HEK293T (cell line): ENCODE results near the gene RAD51B.

Source experiments
- CTCF ChIA-PET: fragments of 350-600 bp; formaldehyde crosslinking; extraction: SDS; loops from one replicate; lab custom pipeline; 2021; ENCODE audit warnings: antibody characterized with exemption, inconsistent platforms; lab: Yijun Ruan, JAX
- POLR2A ChIA-PET: fragments of 350-600 bp; formaldehyde crosslinking; extraction: SDS; loops from one replicate; lab custom pipeline; 2020; ENCODE audit warnings: antibody characterized with exemption, inconsistent platforms; lab: Yijun Ruan, JAX
- DNase-seq: peaks from one replicate; pipeline ENCODE4 v3.0.0; 2012; ENCODE audit warnings: mixed read lengths; ENCODE audit errors: extremely low spot score
- ARNT ChIP-seq: fragments of 450-650 bp; IDR thresholded peaks from 2 replicates; pipeline ENCODE4 v1.6.1; 2017; ENCODE audit warnings: mild to moderate bottlenecking
- BHLHE40 ChIP-seq: fragments of 450-650 bp; IDR thresholded peaks from 2 replicates; pipeline ENCODE4 v1.6.1; 2016; ENCODE audit warnings: mild to moderate bottlenecking, moderate library complexity, borderline replicate concordance
- CTBP1 ChIP-seq: fragments of 450-650 bp; IDR thresholded peaks from 2 replicates; pipeline ENCODE4 v1.6.1; 2016; ENCODE audit warnings: borderline replicate concordance
- ELF4 ChIP-seq: fragments of 450-650 bp; IDR thresholded peaks from 2 replicates; pipeline ENCODE4 v1.6.1; 2017; ENCODE audit warnings: antibody characterized with exemption
- FOXA1 ChIP-seq: fragments of 450-650 bp; IDR thresholded peaks from 2 replicates; pipeline ENCODE4 v1.6.1; 2016; ENCODE audit warnings: mild to moderate bottlenecking
- FOXK2 ChIP-seq: fragments of 450-650 bp; IDR thresholded peaks from 2 replicates; pipeline ENCODE4 v1.6.1; 2016; ENCODE audit warnings: mild to moderate bottlenecking
- FOXM1 ChIP-seq: fragments of 450-650 bp; IDR thresholded peaks from 2 replicates; pipeline ENCODE4 v1.6.1; 2017; ENCODE audit warnings: mild to moderate bottlenecking, borderline replicate concordance
- HDGF ChIP-seq: fragments of 450-650 bp; IDR thresholded peaks from 2 replicates; pipeline ENCODE4 v1.6.1; 2017; ENCODE audit warnings: antibody characterized with exemption, borderline replicate concordance
- L3MBTL2 ChIP-seq: fragments of 450-650 bp; conservative IDR thresholded peaks from 2 replicates; pipeline ENCODE4 v1.6.1; 2016; ENCODE audit warnings: mild to moderate bottlenecking
- LEF1 ChIP-seq: fragments of 450-650 bp; IDR thresholded peaks from 2 replicates; pipeline ENCODE4 v1.6.1; 2017; ENCODE audit warnings: mild to moderate bottlenecking, borderline replicate concordance
- NFRKB ChIP-seq: fragments of 450-650 bp; IDR thresholded peaks from 2 replicates; pipeline ENCODE4 v1.6.1; 2016; ENCODE audit warnings: mild to moderate bottlenecking, moderate library complexity
- SP1 ChIP-seq: fragments of 450-650 bp; IDR thresholded peaks from 2 replicates; pipeline ENCODE4 v1.6.1; 2017
- SUZ12 ChIP-seq: fragments of 450-650 bp; IDR thresholded peaks from 2 replicates; pipeline ENCODE4 v1.6.1; 2016; ENCODE audit warnings: mild to moderate bottlenecking
- TARDBP ChIP-seq: fragments of 450-650 bp; IDR thresholded peaks from 2 replicates; pipeline ENCODE4 v1.6.1; 2016
- ZNF384 ChIP-seq: fragments of 450-650 bp; IDR thresholded peaks from 2 replicates; pipeline ENCODE4 v1.6.1; 2016
- TF ChIP-seq, protein P1 (sequence below): fragments of 450-650 bp; IDR thresholded peaks from 2 replicates; pipeline ENCODE4 v1.6.1; 2016

RAD51B gene

DNA sequence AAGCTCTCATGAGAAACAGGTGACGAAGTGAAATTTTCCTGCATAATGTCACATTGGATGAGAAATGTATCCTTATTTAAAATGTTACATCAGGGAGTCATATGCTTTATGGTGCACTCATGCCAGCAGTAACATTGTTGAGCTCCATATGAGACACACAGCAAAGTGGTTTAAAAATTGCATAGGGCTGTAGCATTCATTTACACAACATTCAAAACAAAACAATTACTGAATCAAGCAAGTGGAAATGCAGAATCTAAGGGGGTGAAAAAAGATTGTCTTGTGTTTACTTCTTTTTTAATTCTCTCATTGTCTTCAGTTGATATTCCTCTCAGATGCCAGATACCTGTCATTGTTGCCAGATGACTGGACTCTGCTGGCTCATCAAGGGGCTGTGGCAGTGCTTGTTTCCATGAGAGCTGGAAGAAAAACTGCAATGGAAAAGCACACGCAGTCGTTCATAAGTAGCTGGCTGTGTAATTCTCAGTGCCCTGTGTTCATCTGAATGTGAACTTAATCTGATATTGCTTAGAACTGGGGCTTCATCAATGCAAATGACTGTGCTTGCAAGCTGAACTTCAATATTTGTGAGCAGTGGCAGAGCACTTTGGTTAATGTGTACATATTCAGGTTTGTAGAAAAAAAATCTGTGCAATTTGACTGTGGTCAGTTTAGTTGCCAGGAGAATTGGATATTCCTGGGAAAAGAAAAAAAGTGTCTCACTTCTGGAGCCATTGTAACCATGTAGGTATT is 305.6 kb downstream of the RAD51B start:
- CTCF ChIA-PET: interaction anchor here (0.6 to 1.2 kb wide), 3 partner anchors 8 to 36 kb away, joined by 3 to 5 read pairs (median 3); no protein-coding TSS in a partner anchor
- no peak for DNase-seq
- TF ChIP-seq FOXK2: no peak
- TF ChIP-seq ARNT: no peak
- no peak for TF ChIP-seq NFRKB
- no peak for TF ChIP-seq SUZ12
- TF ChIP-seq HDGF: no peak
- TF ChIP-seq, protein P1, sequence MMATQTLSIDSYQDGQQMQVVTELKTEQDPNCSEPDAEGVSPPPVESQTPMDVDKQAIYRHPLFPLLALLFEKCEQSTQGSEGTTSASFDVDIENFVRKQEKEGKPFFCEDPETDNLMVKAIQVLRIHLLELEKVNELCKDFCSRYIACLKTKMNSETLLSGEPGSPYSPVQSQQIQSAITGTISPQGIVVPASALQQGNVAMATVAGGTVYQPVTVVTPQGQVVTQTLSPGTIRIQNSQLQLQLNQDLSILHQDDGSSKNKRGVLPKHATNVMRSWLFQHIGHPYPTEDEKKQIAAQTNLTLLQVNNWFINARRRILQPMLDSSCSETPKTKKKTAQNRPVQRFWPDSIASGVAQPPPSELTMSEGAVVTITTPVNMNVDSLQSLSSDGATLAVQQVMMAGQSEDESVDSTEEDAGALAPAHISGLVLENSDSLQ: no peak
- no peak for TF ChIP-seq CTBP1
- TF ChIP-seq ZNF384: no peak
- no peak for TF ChIP-seq BHLHE40
- TF ChIP-seq TARDBP: no peak
- TF ChIP-seq L3MBTL2: no peak
- POLR2A ChIA-PET: interaction anchor here (0.7 kb wide), 1 partner anchor 8 kb away, joined by 3 read pairs; no protein-coding TSS in a partner anchor

DNA sequence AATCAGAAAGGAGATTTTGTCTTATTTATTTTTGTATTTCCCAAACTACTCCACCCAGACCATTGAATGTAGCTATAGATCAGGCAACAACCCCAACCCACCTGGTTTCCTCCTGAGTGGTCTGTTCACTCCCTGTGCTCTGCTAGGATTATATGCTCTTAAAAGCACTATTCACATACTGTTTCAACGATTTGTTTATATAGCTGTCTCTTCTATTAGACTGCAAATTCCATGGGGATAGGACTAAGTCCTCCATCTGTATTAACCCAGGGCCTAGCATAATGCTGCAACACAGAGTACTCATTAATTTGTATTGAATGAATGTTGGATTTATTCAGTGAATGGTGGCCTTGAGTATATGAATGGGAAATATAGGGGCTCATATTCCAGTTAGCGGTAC is 307.6 kb downstream of the RAD51B start:
- TF ChIP-seq HDGF (no peak), CTBP1 (no peak), LEF1 (no peak), BHLHE40 (no peak), SP1 (no peak), NFRKB (no peak)
- ChIA-PET CTCF (no interaction called here), POLR2A (no interaction called here)
- DNase-seq: no peak

DNA sequence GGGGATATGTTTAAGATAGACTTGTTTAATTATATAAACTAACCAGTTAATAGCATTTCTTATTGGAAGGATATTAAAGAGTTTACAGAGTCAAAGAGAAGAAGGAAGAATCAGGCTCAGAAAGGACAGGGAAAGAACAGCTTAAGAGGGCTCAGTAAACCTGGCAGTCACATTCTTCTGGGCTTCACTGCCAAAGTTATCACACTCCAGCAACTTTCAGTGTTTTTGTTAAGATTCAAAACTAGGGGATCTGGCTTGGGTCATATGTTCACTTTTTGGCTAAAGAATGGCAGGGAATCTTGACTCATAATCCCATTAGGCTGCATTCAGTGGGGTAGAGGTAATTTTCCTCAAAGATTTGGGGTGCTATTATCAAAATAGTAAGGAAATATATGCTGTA is 312.3 kb downstream of the RAD51B start:
- ChIA-PET CTCF (no interaction called here), POLR2A (no interaction called here)
- DNase-seq: no peak

DNA sequence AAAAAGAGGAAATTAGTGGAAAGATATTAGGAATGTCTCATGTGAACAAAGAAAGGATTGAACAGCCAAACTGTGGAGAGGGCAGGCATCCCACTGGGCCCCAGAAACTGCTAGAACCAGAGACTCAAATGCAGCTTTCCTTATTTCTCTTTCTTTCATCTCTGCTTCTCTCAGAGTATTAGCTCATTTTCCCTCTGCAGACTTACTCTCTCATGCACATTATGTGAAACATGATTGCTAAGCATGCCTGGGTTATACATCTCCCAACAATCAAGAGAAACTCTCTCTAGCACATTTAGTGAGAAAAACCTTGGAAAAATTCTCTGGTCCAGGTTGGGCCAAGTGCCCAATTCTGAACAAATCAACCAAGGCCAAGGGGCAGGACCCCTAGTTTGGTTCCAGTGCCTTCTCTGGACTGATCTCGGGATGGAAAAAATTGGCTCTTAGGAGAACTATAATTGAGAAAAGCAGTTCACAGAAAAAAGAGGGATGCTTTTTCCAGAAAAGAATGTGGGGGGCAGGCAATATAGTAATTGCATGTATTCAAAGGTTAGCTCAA is 313.1 kb downstream of the RAD51B start:
- DNase-seq: no peak
- ChIA-PET POLR2A (interaction anchor here (1.0 kb wide), 1 partner anchor 8 kb away, joined by 3 read pairs; no protein-coding TSS in a partner anchor), CTCF (interaction anchor here (0.9 kb wide), 1 partner anchor 8 kb away, joined by 5 read pairs; no protein-coding TSS in a partner anchor)
- no peak for TF ChIP-seq FOXM1
- no peak for TF ChIP-seq HDGF
- TF ChIP-seq SUZ12: no peak
- no peak for TF ChIP-seq LEF1
- TF ChIP-seq SP1: no peak
- no peak for TF ChIP-seq ELF4
- TF ChIP-seq TARDBP: no peak

More for the DNA sequence above, 312.3 kb downstream of the RAD51B start:
- no peak for TF ChIP-seq ELF4
- TF ChIP-seq TARDBP: no peak
- no peak for TF ChIP-seq FOXA1
- TF ChIP-seq SUZ12: no peak
- no peak for TF ChIP-seq NFRKB
- TF ChIP-seq SP1: no peak

DNA sequence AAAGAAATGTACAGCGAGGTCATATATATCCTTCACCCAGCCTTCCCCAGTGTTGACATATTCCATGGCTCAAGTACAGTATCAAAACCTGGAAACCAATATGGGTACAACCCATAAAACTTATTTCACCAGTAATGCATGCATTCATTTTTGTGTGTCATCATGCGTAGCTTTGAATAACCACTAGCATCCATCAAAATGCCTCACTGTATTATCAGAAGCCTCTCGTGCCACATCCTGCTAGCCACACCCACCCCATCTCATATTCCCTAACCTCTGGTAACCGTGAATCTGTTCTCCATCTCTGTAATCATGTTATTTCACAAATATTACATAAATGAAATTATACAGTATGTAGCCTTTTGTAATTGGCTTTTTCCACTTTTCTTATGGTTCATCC is 314.3 kb downstream of the RAD51B start:
- POLR2A ChIA-PET: no interaction called here
- no peak for TF ChIP-seq ARNT
- TF ChIP-seq HDGF: no peak
- TF ChIP-seq FOXM1: no peak
- no peak for TF ChIP-seq BHLHE40
- no peak for TF ChIP-seq SUZ12
- no peak for TF ChIP-seq NFRKB
- no peak for TF ChIP-seq ELF4
- TF ChIP-seq CTBP1: no peak
- no peak for TF ChIP-seq L3MBTL2
- no peak for TF ChIP-seq FOXA1
- TF ChIP-seq, protein P1: no peak
- no peak for TF ChIP-seq FOXK2
- no peak for TF ChIP-seq TARDBP
- TF ChIP-seq LEF1: no peak
- no peak for TF ChIP-seq ZNF384
- TF ChIP-seq SP1: no peak
- CTCF ChIA-PET: no interaction called here
- DNase-seq: no peak

DNA sequence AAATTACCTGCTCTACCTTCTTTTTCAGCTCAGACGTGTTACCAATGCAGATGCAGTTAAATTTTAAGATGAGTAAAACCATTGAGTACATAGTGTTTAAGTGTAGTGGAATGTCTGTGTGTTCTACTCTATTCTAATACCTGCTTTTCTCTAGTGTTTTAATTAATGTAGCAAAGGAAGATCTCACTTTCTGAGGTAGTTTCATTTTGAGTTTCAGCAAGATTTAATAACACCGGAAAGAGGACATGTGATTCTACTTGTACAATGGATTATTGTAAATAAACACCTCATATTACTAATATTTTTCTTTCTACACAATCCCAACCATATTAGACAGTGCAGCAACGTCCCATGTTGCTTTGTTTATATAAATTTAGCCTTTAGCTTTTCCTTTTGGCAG is 315.4 kb downstream of the RAD51B start:
- CTCF ChIA-PET: no interaction called here
- TF ChIP-seq BHLHE40 (no peak), SP1 (no peak), ARNT (no peak), L3MBTL2 (no peak), ZNF384 (no peak), CTBP1 (no peak), FOXK2 (no peak), LEF1 (no peak), TARDBP (no peak), ELF4 (no peak), NFRKB (no peak), FOXA1 (no peak), SUZ12 (no peak), FOXM1 (no peak), HDGF (no peak)
- TF ChIP-seq, protein P1: no peak
- POLR2A ChIA-PET: no interaction called here
- DNase-seq: no peak
